ENCODE measurements around the gene TTC7B.

TTC7B gene

GRCh38 chr14:90558983-90559590 is 257.1 kb downstream of the TTC7B start:
- no peak for DNase-seq (ENCODE audit: low read depth in 2 of 2)

- no peak for DNase-seq (ENCODE audit: low read depth in 2 of 2)
Observed at GRCh38 chr14:90558041-90558982, 257.9 kb downstream of the TTC7B start.

GRCh38 chr14:90557516-90557915 is 258.7 kb downstream of the TTC7B start:
- DNase-seq (ENCODE audit: low read depth in 2 of 2): no peak

- no peak for DNase-seq (ENCODE audit: low read depth in 2 of 2)
Observed at GRCh38 chr14:90556666-90557450, 259.4 kb downstream of the TTC7B start.

- DNase-seq (ENCODE audit: low read depth in 2 of 2): no peak
Observed at GRCh38 chr14:90556012-90556477, 260.2 kb downstream of the TTC7B start.

- DNase-seq (ENCODE audit: low read depth in 2 of 2): no peak
Observed at GRCh38 chr14:90555126-90556011, 260.9 kb downstream of the TTC7B start.

- DNase-seq (ENCODE audit: low read depth in 2 of 2): no peak
Observed at GRCh38 chr14:90554341-90554740, 261.9 kb downstream of the TTC7B start.

GRCh38 chr14:90553921-90554336 is 262.3 kb downstream of the TTC7B start:
- no peak for DNase-seq (ENCODE audit: low read depth in 2 of 2)

GRCh38 chr14:90553298-90553920 is 262.8 kb downstream of the TTC7B start:
- no peak for DNase-seq (ENCODE audit: low read depth in 2 of 2)

- DNase-seq (ENCODE audit: low read depth in 2 of 2): no peak
Observed at GRCh38 chr14:90552465-90553297, 263.5 kb downstream of the TTC7B start.

- DNase-seq (ENCODE audit: low read depth in 2 of 2): no peak
Observed at GRCh38 chr14:90551733-90552464, 264.3 kb downstream of the TTC7B start.

- DNase-seq (ENCODE audit: low read depth in 2 of 2): no peak
Observed at GRCh38 chr14:90551070-90551704, 265.0 kb downstream of the TTC7B start.

GRCh38 chr14:90549794-90550641 is 266.2 kb downstream of the TTC7B start:
- no peak for DNase-seq (ENCODE audit: low read depth in 2 of 2)

- no peak for DNase-seq (ENCODE audit: low read depth in 2 of 2)
Observed at GRCh38 chr14:90548455-90548854, 267.8 kb downstream of the TTC7B start.

GRCh38 chr14:90547968-90548367 is 268.3 kb downstream of the TTC7B start:
- DNase-seq (ENCODE audit: low read depth in 2 of 2): no peak

GRCh38 chr14:90547250-90547649 is 269.0 kb downstream of the TTC7B start:
- DNase-seq (ENCODE audit: low read depth in 2 of 2): no peak

GRCh38 chr14:90546767-90547166 is 269.5 kb downstream of the TTC7B start:
- no peak for DNase-seq (ENCODE audit: low read depth in 2 of 2)
